ENCODE results near the gene ATP6V0A4.

Gene ATP6V0A4

GRCh38 chr7:138727336-138728099 lies 70.5 kb downstream of the ATP6V0A4 start:
- H3K27me3 ChIP-seq (replicated peaks; ENCODE audit: control insufficient read depth, insufficient read depth, low read length), result no peaks in the 10 kb centered on the region
- H3K4me3 ChIP-seq (replicated peaks; ENCODE audit: low read depth, low read length), result no peak overlapping the region
- no peak for DNase-seq (ENCODE audit: extremely low read depth, insufficient read length)
- no peaks in the 10 kb centered on the region for H3K36me3 ChIP-seq (ENCODE audit: control insufficient read depth, insufficient read depth, low read length)
- TF ChIP-seq CTCF (IDR thresholded peaks at IDR 0.05; ENCODE audit: insufficient read depth, low read length, poor library complexity, severe bottlenecking), result no peak

- Histone ChIP-seq H3K36me3 (ENCODE audit: control insufficient read depth, insufficient read depth, low read length) (no peaks in the 10 kb centered on the region), H3K4me3 (replicated peaks; ENCODE audit: low read depth, low read length) (no peak overlapping the region), H3K27me3 (replicated peaks; ENCODE audit: control insufficient read depth, insufficient read depth, low read length) (no peaks in the 10 kb centered on the region)
- peak; percentile 29 for TF ChIP-seq CTCF (IDR thresholded peaks at IDR 0.05; ENCODE audit: insufficient read depth, low read length, poor library complexity, severe bottlenecking)
- DNase-seq (ENCODE audit: extremely low read depth, insufficient read length), result no peak
Measured at GRCh38 chr7:138726288-138726687, 71.7 kb downstream of the ATP6V0A4 start.

- no peaks in the 10 kb centered on the region for H3K27me3 ChIP-seq (replicated peaks; ENCODE audit: control insufficient read depth, insufficient read depth, low read length)
- no peak for TF ChIP-seq CTCF (IDR thresholded peaks at IDR 0.05; ENCODE audit: insufficient read depth, low read length, poor library complexity, severe bottlenecking)
- H3K4me3 ChIP-seq (replicated peaks; ENCODE audit: low read depth, low read length), result no peak overlapping the region
- DNase-seq (ENCODE audit: extremely low read depth, insufficient read length), result no peak
- H3K36me3 ChIP-seq (ENCODE audit: control insufficient read depth, insufficient read depth, low read length), result no peaks in the 10 kb centered on the region
Measured at GRCh38 chr7:138720286-138720685, 77.7 kb downstream of the ATP6V0A4 start.

GRCh38 chr7:138716889-138717288 lies 81.1 kb downstream of the ATP6V0A4 start:
- H3K36me3 ChIP-seq (ENCODE audit: control insufficient read depth, insufficient read depth, low read length), result no peaks in the 10 kb centered on the region

GRCh38 chr7:138713191-138713590 lies 84.8 kb downstream of the ATP6V0A4 start:
- no peak for DNase-seq (ENCODE audit: extremely low read depth, insufficient read length)
- H3K27me3 ChIP-seq (replicated peaks; ENCODE audit: control insufficient read depth, insufficient read depth, low read length), result peaks cover 2% of the 10 kb centered on the region; the same call in 1 of the 2 replicates
- H3K36me3 ChIP-seq (ENCODE audit: control insufficient read depth, insufficient read depth, low read length), result no peaks in the 10 kb centered on the region
- H3K4me3 ChIP-seq (replicated peaks; ENCODE audit: low read depth, low read length), result no peak overlapping the region
- TF ChIP-seq CTCF (IDR thresholded peaks at IDR 0.05; ENCODE audit: insufficient read depth, low read length, poor library complexity, severe bottlenecking), result no peak

More at GRCh38 chr7:138716889-138717288, 81.1 kb downstream of the ATP6V0A4 start:
- no peak overlapping the region for H3K4me3 ChIP-seq (replicated peaks; ENCODE audit: low read depth, low read length)
- H3K27me3 ChIP-seq (replicated peaks; ENCODE audit: control insufficient read depth, insufficient read depth, low read length), result no peaks in the 10 kb centered on the region
- no peak for DNase-seq (ENCODE audit: extremely low read depth, insufficient read length)
- TF ChIP-seq CTCF (IDR thresholded peaks at IDR 0.05; ENCODE audit: insufficient read depth, low read length, poor library complexity, severe bottlenecking), result no peak

All from GM06990 (cell line).